ENCODE data around the gene UBASH3A. TPM values are rescaled to one million over a fixed set of nuclear protein-coding genes. Genes with fewer than 3 reads are reported as not detected.

Gene UBASH3A
- total and polyA plus RNA-seq, 9 donors: 0.15 to 0.85 (median 0.24) TPM; not detected in 2

- Histone ChIP-seq H3K36me3 (no peaks in the 10 kb centered on the region), H3K4me3 (no peak overlapping the region), H3K27ac (no peak overlapping the region), H3K27me3 (no peaks in the 10 kb centered on the region), H3K4me1 (ENCODE audit: insufficient read depth) (no peaks in the 10 kb centered on the region), H3K9me3 (no peaks in the 10 kb centered on the region)
- WGBS, 3 donors: 69 to 81% (median 78%) methylated on average over 4 of the region's 4 CpGs
- intact Hi-C loops (cut with DNase I): no loop called here
- no peak for DNase-seq
- no peak for TF ChIP-seq POLR2A (IDR thresholded peaks at IDR 0.05)
- TF ChIP-seq EP300 (IDR thresholded peaks at IDR 0.05): no peak
- no peak for TF ChIP-seq CTCF (IDR thresholded peaks at IDR 0.05)
These were observed 3.2 kb upstream of the UBASH3A start for GRCh38 chr21:42400525-42400924.

- DNase-seq: no peak
- Histone ChIP-seq H3K36me3 (no peaks in the 10 kb centered on the region), H3K4me3 (no peak overlapping the region), H3K27me3 (no peaks in the 10 kb centered on the region), H3K4me1 (ENCODE audit: insufficient read depth) (no peaks in the 10 kb centered on the region), H3K9me3 (no peaks in the 10 kb centered on the region), H3K27ac (no peak overlapping the region)
- TF ChIP-seq CTCF (IDR thresholded peaks at IDR 0.05): no peak
- WGBS, 3 donors: 56 to 71% (median 68%) methylated on average over 3 of the region's 3 CpGs
- intact Hi-C loops (cut with DNase I): no loop called here
These were observed 2.5 kb upstream of the UBASH3A start for GRCh38 chr21:42401154-42401553.

GRCh38 chr21:42401820-42402251 is 1.9 kb upstream of the UBASH3A start:
- Histone ChIP-seq H3K36me3 (no peaks in the 10 kb centered on the region), H3K9me3 (no peaks in the 10 kb centered on the region), H3K27ac (no peak overlapping the region), H3K4me3 (no peak overlapping the region), H3K27me3 (no peaks in the 10 kb centered on the region), H3K4me1 (ENCODE audit: insufficient read depth) (no peaks in the 10 kb centered on the region)
- TF ChIP-seq POLR2A (IDR thresholded peaks at IDR 0.05) (no peak), CTCF (IDR thresholded peaks at IDR 0.05) (no peak), EP300 (IDR thresholded peaks at IDR 0.05) (no peak)
- intact Hi-C loops (cut with DNase I): no loop called here
- WGBS, 3 donors: 79 to 89% (median 82%) methylated on average over 2 of the region's 2 CpGs
- no peak for DNase-seq

GRCh38 chr21:42404539-42404938 is 837 bp downstream of the UBASH3A start:
- TF ChIP-seq CTCF (IDR thresholded peaks at IDR 0.05): no peak
- no peak for TF ChIP-seq EP300 (IDR thresholded peaks at IDR 0.05)
- no peak for TF ChIP-seq POLR2A (IDR thresholded peaks at IDR 0.05)
- no peaks in the 10 kb centered on the region for H3K4me1 ChIP-seq (ENCODE audit: insufficient read depth)
- H3K27me3 ChIP-seq: no peaks in the 10 kb centered on the region
- intact Hi-C loops (cut with DNase I): no loop called here
- no peaks in the 10 kb centered on the region for H3K36me3 ChIP-seq
- DNase-seq: no peak
- no peak overlapping the region for H3K4me3 ChIP-seq
- 90 to 95% (median 92%) methylated on average over 10 of the region's 10 CpGs for WGBS, 3 donors
- H3K27ac ChIP-seq: no peak overlapping the region
- H3K9me3 ChIP-seq: no peaks in the 10 kb centered on the region
